ENCODE measurements around the gene DMD.

DMD gene

GRCh38 chrX:31527455-31528126 is 1683.8 kb downstream of the DMD start:
- Mint-ChIP-seq H3K9me3 (peaks cover 4% of the 10 kb centered on the region), H3K27ac (no peak overlapping the region), H3K27me3 (ENCODE audit: low read depth) (no peaks in the 10 kb centered on the region), H3K4me1 (peaks cover under 1% of the 10 kb centered on the region), H3K36me3 (ENCODE audit: low read depth) (no peaks in the 10 kb centered on the region), H3K4me3 (no peak overlapping the region)
- TF ChIP-seq CTCF (IDR thresholded peaks at IDR 0.05; ENCODE audit: unreplicated experiment in 3 of 3) = no peak

- Mint-ChIP-seq H3K36me3 (ENCODE audit: low read depth) (no peaks in the 10 kb centered on the region), H3K4me3 (no peak overlapping the region), H3K4me1 (peaks cover 10% of the 10 kb centered on the region), H3K27me3 (ENCODE audit: low read depth) (no peaks in the 10 kb centered on the region), H3K27ac (no peak overlapping the region), H3K9me3 (peaks cover 5% of the 10 kb centered on the region)
- TF ChIP-seq CTCF (IDR thresholded peaks at IDR 0.05; ENCODE audit: unreplicated experiment in 3 of 3) = no peak
Measured at GRCh38 chrX:31523884-31524536, 1687.3 kb downstream of the DMD start.

GRCh38 chrX:31522760-31523159 is 1688.6 kb downstream of the DMD start:
- H3K4me3 Mint-ChIP-seq = no peak overlapping the region
- H3K9me3 Mint-ChIP-seq = peaks cover 5% of the 10 kb centered on the region
- no peak for TF ChIP-seq CTCF (IDR thresholded peaks at IDR 0.05; ENCODE audit: unreplicated experiment in 3 of 3)
- H3K36me3 Mint-ChIP-seq (ENCODE audit: low read depth) = no peaks in the 10 kb centered on the region
- H3K4me1 Mint-ChIP-seq = peaks cover 10% of the 10 kb centered on the region
- H3K27me3 Mint-ChIP-seq (ENCODE audit: low read depth) = no peaks in the 10 kb centered on the region
- H3K27ac Mint-ChIP-seq = peak overlapping the region in 1 of 3 experiments; percentile 11

GRCh38 chrX:31521941-31522340 is 1689.4 kb downstream of the DMD start:
- Mint-ChIP-seq H3K27ac (peak overlapping the region; percentile 5 to 18 (median 7)), H3K9me3 (peaks cover 5% of the 10 kb centered on the region), H3K4me1 (peaks cover 10% of the 10 kb centered on the region), H3K4me3 (no peak overlapping the region), H3K27me3 (ENCODE audit: low read depth) (no peaks in the 10 kb centered on the region), H3K36me3 (ENCODE audit: low read depth) (no peaks in the 10 kb centered on the region)
- TF ChIP-seq CTCF (IDR thresholded peaks at IDR 0.05; ENCODE audit: unreplicated experiment in 3 of 3) = no peak

GRCh38 chrX:31516527-31516926 is 1694.8 kb downstream of the DMD start:
- Mint-ChIP-seq H3K27me3 (ENCODE audit: low read depth) (no peaks in the 10 kb centered on the region), H3K4me3 (no peak overlapping the region), H3K4me1 (no peaks in the 10 kb centered on the region), H3K27ac (no peak overlapping the region), H3K9me3 (peaks cover 3% of the 10 kb centered on the region), H3K36me3 (ENCODE audit: low read depth) (no peaks in the 10 kb centered on the region)
- TF ChIP-seq CTCF (IDR thresholded peaks at IDR 0.05; ENCODE audit: unreplicated experiment in 3 of 3) = no peak

- TF ChIP-seq CTCF (IDR thresholded peaks at IDR 0.05; ENCODE audit: unreplicated experiment in 3 of 3) = no peak
- Mint-ChIP-seq H3K36me3 (ENCODE audit: low read depth) (no peaks in the 10 kb centered on the region), H3K9me3 (peaks cover 9% of the 10 kb centered on the region), H3K27me3 (ENCODE audit: low read depth) (no peaks in the 10 kb centered on the region), H3K27ac (peak overlapping the region; percentile 54 to 77 (median 66)), H3K4me1 (peaks cover 4% of the 10 kb centered on the region), H3K4me3 (no peak overlapping the region)
Measured at GRCh38 chrX:31508338-31508737, 1703.0 kb downstream of the DMD start.
